DND-41 (cell line): Measurements from ENCODE around the gene FAM120A.

ENCODE experiments used
- ATAC-seq: fragments of 200-7000 bp; cut with Tn5 transposase; 3 replicates; pipeline ENCODE4 v1.9.1; 2021; ENCODE audit warnings: low read depth; ENCODE audit not compliant: insufficient read depth
- DNase-seq: peaks from one replicate; pipeline ENCODE4 v3.0.0-alpha.2; 2020
- H2AFZ ChIP-seq: 2 replicates; pipeline ENCODE4 v1.6.0; 2012; ENCODE audit warnings: low read depth, low read length
- H3K27ac ChIP-seq: 2 replicates; pipeline ENCODE4 v1.5.1; 2012; ENCODE audit warnings: low read length, inconsistent platforms
- H3K27me3 ChIP-seq: fragments of 200-600 bp; sonication (generic); 2 replicates; pipeline ENCODE4 v1.6.0; 2012; ENCODE audit warnings: low read length, mild to moderate bottlenecking, inconsistent platforms; ENCODE audit not compliant: insufficient read depth, poor library complexity
- H3K36me3 ChIP-seq: 2 replicates; pipeline ENCODE4 v1.5.1; 2012; ENCODE audit warnings: low read length, inconsistent platforms; ENCODE audit not compliant: insufficient read depth
- H3K4me1 ChIP-seq: 2 replicates; pipeline ENCODE4 v1.5.1; 2012; ENCODE audit warnings: mild to moderate bottlenecking, low read length; ENCODE audit not compliant: insufficient read depth
- H3K4me2 ChIP-seq: 2 replicates; pipeline ENCODE4 v1.6.0; 2012; ENCODE audit warnings: mild to moderate bottlenecking, moderate library complexity, low read length, inconsistent platforms; ENCODE audit not compliant: insufficient read depth
- H3K4me3 ChIP-seq, 2 experiments: fragments of 200-600 bp in 1 of 2; shearing (Covaris generic) in 1 of 2; 2 replicates each; pipeline ENCODE4 v1.5.1; 2012 to 2016; ENCODE audit warnings: inconsistent platforms in 2 of 2, low read length in 2 of 2, mild to moderate bottlenecking in 2 of 2, low read depth in 1 of 2, moderate library complexity in 1 of 2
- H3K79me2 ChIP-seq: 2 replicates; pipeline ENCODE4 v1.6.0; 2012; ENCODE audit warnings: low read length, inconsistent platforms; ENCODE audit not compliant: insufficient read depth
- H3K9ac ChIP-seq: 2 replicates; pipeline ENCODE4 v1.6.0; 2012; ENCODE audit warnings: low read depth, mild to moderate bottlenecking, inconsistent platforms, low read length, moderate library complexity
- H3K9me3 ChIP-seq: 2 replicates; pipeline ENCODE4 v1.5.1; 2012; ENCODE audit warnings: low read length, moderate library complexity, mild to moderate bottlenecking, inconsistent platforms; ENCODE audit not compliant: insufficient read depth, severe bottlenecking
- H4K20me1 ChIP-seq: 2 replicates; pipeline ENCODE4 v1.6.0; 2012; ENCODE audit warnings: low read length; ENCODE audit not compliant: insufficient read depth
- EZH2 ChIP-seq: IDR thresholded peaks from 3 replicates; pipeline ENCODE4 v1.6.1; 2012; ENCODE audit warnings: borderline replicate concordance, low read depth, mild to moderate bottlenecking, moderate library complexity, low read length, inconsistent platforms; ENCODE audit not compliant: severe bottlenecking
- TF ChIP-seq, protein P1 (sequence below): IDR thresholded peaks from 2 replicates; pipeline ENCODE4 v1.5.1; 2012; ENCODE audit warnings: borderline replicate concordance, low read length, moderate library complexity, mild to moderate bottlenecking; ENCODE audit not compliant: poor library complexity, severe bottlenecking; ENCODE audit errors: extremely low read depth

Gene FAM120A

DNA sequence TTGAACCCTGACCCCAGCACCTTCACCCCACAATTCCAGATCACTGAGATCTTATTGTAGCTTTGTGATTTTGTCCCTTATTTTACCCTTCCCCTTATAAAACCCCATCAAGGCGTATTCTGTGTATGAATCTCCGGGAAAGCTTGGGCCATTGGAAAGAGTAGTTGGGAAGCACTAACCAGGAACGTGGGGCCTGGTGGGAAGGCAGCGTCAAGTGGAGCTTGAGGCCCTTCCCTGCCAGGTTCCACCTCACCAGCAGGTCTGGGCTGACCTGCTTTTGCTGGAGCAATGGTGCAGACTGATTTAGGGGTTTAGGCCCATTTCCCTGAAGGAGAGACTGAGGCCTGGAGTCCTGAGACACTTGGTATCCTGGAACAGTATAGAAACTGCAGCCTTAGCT is 134.2 kb downstream of the FAM120A start:
- ATAC-seq = no peak
- TF ChIP-seq, protein P1, sequence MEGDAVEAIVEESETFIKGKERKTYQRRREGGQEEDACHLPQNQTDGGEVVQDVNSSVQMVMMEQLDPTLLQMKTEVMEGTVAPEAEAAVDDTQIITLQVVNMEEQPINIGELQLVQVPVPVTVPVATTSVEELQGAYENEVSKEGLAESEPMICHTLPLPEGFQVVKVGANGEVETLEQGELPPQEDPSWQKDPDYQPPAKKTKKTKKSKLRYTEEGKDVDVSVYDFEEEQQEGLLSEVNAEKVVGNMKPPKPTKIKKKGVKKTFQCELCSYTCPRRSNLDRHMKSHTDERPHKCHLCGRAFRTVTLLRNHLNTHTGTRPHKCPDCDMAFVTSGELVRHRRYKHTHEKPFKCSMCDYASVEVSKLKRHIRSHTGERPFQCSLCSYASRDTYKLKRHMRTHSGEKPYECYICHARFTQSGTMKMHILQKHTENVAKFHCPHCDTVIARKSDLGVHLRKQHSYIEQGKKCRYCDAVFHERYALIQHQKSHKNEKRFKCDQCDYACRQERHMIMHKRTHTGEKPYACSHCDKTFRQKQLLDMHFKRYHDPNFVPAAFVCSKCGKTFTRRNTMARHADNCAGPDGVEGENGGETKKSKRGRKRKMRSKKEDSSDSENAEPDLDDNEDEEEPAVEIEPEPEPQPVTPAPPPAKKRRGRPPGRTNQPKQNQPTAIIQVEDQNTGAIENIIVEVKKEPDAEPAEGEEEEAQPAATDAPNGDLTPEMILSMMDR = no peak
- no peak for TF ChIP-seq EZH2
- Histone ChIP-seq H3K4me2 (no peak overlapping the region), H3K4me1 (peaks cover 4% of the 10 kb centered on the region; the same call in 1 of the 2 replicates), H3K9ac (no peak overlapping the region), H3K9me3 (no peaks in the 10 kb centered on the region), H3K27ac (no peak overlapping the region), H3K36me3 (no peaks in the 10 kb centered on the region), H4K20me1 (peaks cover 86% of the 10 kb centered on the region), H2AFZ (no peak overlapping the region), H3K79me2 (peaks cover 100% of the 10 kb centered on the region), H3K27me3 (no peaks in the 10 kb centered on the region), H3K4me3 (no peak overlapping the region)
- no peak for DNase-seq

DNA sequence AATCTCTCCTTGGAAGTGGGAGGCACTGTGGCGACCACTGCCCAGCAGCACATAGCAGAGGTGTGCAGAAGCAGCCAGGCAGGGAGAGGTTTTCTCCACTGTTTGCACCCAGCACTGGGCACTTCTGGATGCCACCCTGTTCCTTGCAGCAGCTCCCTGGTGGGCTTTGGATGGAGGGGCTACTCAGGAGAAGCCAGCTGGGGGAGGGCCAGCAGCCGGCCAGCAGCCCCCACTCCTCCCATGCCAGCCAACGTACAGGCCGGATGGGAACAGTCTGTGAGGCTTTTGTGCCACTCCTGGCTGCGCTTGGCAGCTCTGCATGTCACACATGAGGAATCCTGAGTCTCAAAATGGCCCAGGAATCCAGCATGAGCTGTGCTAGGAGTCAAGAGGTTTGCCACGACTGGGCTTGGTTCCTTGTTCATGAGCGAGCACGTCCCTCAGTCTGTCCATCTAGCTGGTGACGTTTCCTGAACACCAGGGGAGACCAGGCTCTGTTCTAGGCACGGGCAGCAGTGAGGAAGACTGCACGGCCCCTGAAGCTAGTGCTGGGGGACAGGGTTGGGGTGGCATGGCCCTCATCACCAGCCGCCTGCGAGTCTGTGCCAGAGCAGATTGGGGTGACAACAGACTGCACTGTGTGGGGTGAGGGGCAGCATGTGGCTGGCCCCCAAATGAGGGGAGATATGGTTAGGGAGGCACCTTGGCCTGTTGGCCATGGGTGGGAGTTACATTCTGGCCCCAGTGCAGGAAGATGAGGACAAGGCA is 135.0 kb downstream of the FAM120A start:
- Histone ChIP-seq H3K79me2 (peaks cover 100% of the 10 kb centered on the region), H3K4me3 (no peak overlapping the region), H3K36me3 (no peaks in the 10 kb centered on the region), H3K4me1 (0 out of 2 replicates have a peak, but pooled peaks cover 4% of the 10 kb centered on the region), H3K9me3 (no peaks in the 10 kb centered on the region), H3K27ac (no peak overlapping the region), H3K9ac (no peak overlapping the region), H3K27me3 (no peaks in the 10 kb centered on the region), H2AFZ (no peak overlapping the region), H4K20me1 (peaks cover 84% of the 10 kb centered on the region), H3K4me2 (no peak overlapping the region)
- TF ChIP-seq, protein P1 = no peak
- ATAC-seq (no peak), DNase-seq (peak; percentile 3)

DNA sequence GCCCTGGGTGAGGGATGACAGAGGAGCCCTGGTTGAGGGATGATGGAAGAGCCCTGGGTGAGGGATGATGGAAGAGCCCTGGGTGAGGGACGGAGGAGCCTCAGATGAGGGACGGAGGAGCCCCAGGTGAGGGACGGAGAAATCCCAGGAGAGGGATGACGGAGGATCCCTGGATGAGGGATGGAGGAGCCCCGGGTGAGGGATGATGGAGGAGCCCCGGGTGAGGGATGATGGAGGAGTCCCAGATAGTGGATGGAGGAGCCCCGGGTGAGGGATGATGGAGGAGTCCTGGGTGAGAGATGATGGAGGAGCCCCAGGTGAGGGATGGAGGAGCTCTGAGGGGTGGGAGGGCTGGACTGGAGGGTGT is 135.8 kb downstream of the FAM120A start:
- Histone ChIP-seq H3K79me2 (peaks cover 100% of the 10 kb centered on the region), H3K9ac (no peak overlapping the region), H3K27ac (no peak overlapping the region), H3K9me3 (no peaks in the 10 kb centered on the region), H3K4me3 (no peak overlapping the region), H4K20me1 (peaks cover 84% of the 10 kb centered on the region), H2AFZ (no peak overlapping the region), H3K36me3 (no peaks in the 10 kb centered on the region), H3K4me2 (no peak overlapping the region), H3K27me3 (no peaks in the 10 kb centered on the region), H3K4me1 (0 out of 2 replicates have a peak, but pooled peaks cover 3% of the 10 kb centered on the region)
- DNase-seq (no peak), ATAC-seq (no peak)
- TF ChIP-seq, protein P1 = no peak
- no peak for TF ChIP-seq EZH2
